Keratinocyte (primary cell): ENCODE data around the gene VDAC2. TPM values are rescaled to one million over a fixed set of nuclear protein-coding genes. Genes with fewer than 3 reads are reported as not detected.

Source experiments
- DNase-seq: peaks from one replicate; pipeline ENCODE4 v3.0.0-alpha.2; 2011; ENCODE audit warnings: low read depth, missing footprints, low spot score
- FAIRE-seq: peaks from 2 replicates; lab custom pipeline; 2011; peaks lifted over from hg19 to GRCh38; lab: Jason Lieb, UNC
- H2AFZ ChIP-seq: 2 replicates; pipeline ENCODE4 v1.6.0; 2012; ENCODE audit warnings: low read length, control low read depth, inconsistent platforms; ENCODE audit not compliant: control insufficient read depth
- H3K27ac ChIP-seq: 2 replicates; pipeline ENCODE4 v1.5.1; 2011; ENCODE audit warnings: low read length; ENCODE audit not compliant: control insufficient read depth, insufficient read depth
- H3K27me3 ChIP-seq: 3 replicates; pipeline ENCODE4 v1.6.0; 2011; ENCODE audit warnings: low read length; ENCODE audit not compliant: control insufficient read depth, insufficient read depth; ENCODE audit errors: extremely low read depth
- H3K36me3 ChIP-seq, 2 experiments: 2 replicates in 1 of 2; 3 replicates in 1 of 2; pipeline ENCODE4 v1.5.1; 2011; ENCODE audit warnings: low read length in 2 of 2, mild to moderate bottlenecking in 1 of 2; ENCODE audit not compliant: control insufficient read depth in 2 of 2, insufficient read depth in 2 of 2; ENCODE audit errors: extremely low read depth in 1 of 2
- H3K4me1 ChIP-seq: 3 replicates; pipeline ENCODE4 v1.5.1; 2011; ENCODE audit warnings: low read length; ENCODE audit not compliant: control insufficient read depth, insufficient read depth; ENCODE audit errors: extremely low read depth
- H3K4me2 ChIP-seq: 3 replicates; pipeline ENCODE4 v1.6.0; 2011; ENCODE audit warnings: low read depth, low read length; ENCODE audit not compliant: control insufficient read depth, insufficient read depth; ENCODE audit errors: extremely low read depth
- H3K4me3 ChIP-seq, 3 experiments: fragments of 200-600 bp in 1 of 3; sonication (generic) in 1 of 3; 2 replicates in 2 of 3; 3 replicates in 1 of 3; pipeline ENCODE4 v1.5.1; 2011 to 2016; ENCODE audit warnings: low read length in 3 of 3, mild to moderate bottlenecking in 3 of 3, control low read depth in 2 of 3, inconsistent platforms in 1 of 3, low read depth in 1 of 3, mixed read lengths in 1 of 3, mixed run types in 1 of 3, moderate library complexity in 1 of 3; ENCODE audit not compliant: control insufficient read depth in 2 of 3, insufficient read depth in 2 of 3; ENCODE audit errors: extremely low read depth in 1 of 3
- H3K79me2 ChIP-seq: 2 replicates; pipeline ENCODE4 v1.6.0; 2012; ENCODE audit warnings: low read length; ENCODE audit not compliant: control insufficient read depth, insufficient read depth
- H3K9ac ChIP-seq: 3 replicates; pipeline ENCODE4 v1.6.0; 2011; ENCODE audit warnings: low read length; ENCODE audit not compliant: control insufficient read depth, insufficient read depth; ENCODE audit errors: extremely low read depth
- H3K9me1 ChIP-seq: 3 replicates; pipeline ENCODE4 v1.6.0; 2011; ENCODE audit warnings: low read length; ENCODE audit not compliant: control insufficient read depth, insufficient read depth; ENCODE audit errors: extremely low read depth
- H3K9me3 ChIP-seq: 2 replicates; pipeline ENCODE4 v1.5.1; 2012; ENCODE audit warnings: low read depth, low read length; ENCODE audit not compliant: control insufficient read depth
- H4K20me1 ChIP-seq: 3 replicates; pipeline ENCODE4 v1.6.0; 2011; ENCODE audit warnings: low read length; ENCODE audit not compliant: control insufficient read depth, insufficient read depth; ENCODE audit errors: extremely low read depth
- CTCF ChIP-seq, 3 experiments: IDR thresholded peaks in 1 of 3; conservative IDR thresholded peaks in 1 of 3; optimal IDR thresholded peaks in 1 of 3; 2 replicates in 2 of 3; 3 replicates in 1 of 3; pipeline versions ENCODE3 to v1.5.1; 2011; ENCODE audit warnings: low read length in 3 of 3, mild to moderate bottlenecking in 3 of 3, moderate library complexity in 2 of 3, control low read depth in 1 of 3, inconsistent platforms in 1 of 3; ENCODE audit not compliant: insufficient read depth in 2 of 3; ENCODE audit errors: extremely low read depth in 1 of 3
- EZH2 ChIP-seq: IDR thresholded peaks from one replicate; pipeline ENCODE4 v1.6.1; 2012; ENCODE audit warnings: inconsistent platforms, mild to moderate bottlenecking, low read length, moderate library complexity
- dilution Hi-C: fragments of 300-500 bp; cut with MboI; formaldehyde crosslinking; loops from one replicate; pipeline ENCODE4 v1.7.0; 2020; ENCODE audit warnings: low sequenced_read_pairs; ENCODE audit not compliant: extremely low pct_ligation_motif_present
- polyA plus RNA-seq, 5 experiments: library from polyadenylated mRNA; depleted of rRNA in 3 of 5; stranded (reverse) in 3 of 5; stranded (forward) in 1 of 5; unstranded in 1 of 5; fragments of >200 nt; gene quantifications; 1 replicate in 1 of 5; 2 replicates in 3 of 5; 3 replicates in 1 of 5; pipeline versions ENCODE4 v1.2.1 to v1.2.3, GENCODE V29; 2011 to 2012; ENCODE audit warnings: missing spikeins in 2 of 5, low read depth in 1 of 5, low replicate concordance in 1 of 5

VDAC2 gene
- polyA plus RNA-seq, 1 donor (not counting 4 experiments of a cell fraction or from before 2014, with no cell fraction given), result 152 TPM

DNA sequence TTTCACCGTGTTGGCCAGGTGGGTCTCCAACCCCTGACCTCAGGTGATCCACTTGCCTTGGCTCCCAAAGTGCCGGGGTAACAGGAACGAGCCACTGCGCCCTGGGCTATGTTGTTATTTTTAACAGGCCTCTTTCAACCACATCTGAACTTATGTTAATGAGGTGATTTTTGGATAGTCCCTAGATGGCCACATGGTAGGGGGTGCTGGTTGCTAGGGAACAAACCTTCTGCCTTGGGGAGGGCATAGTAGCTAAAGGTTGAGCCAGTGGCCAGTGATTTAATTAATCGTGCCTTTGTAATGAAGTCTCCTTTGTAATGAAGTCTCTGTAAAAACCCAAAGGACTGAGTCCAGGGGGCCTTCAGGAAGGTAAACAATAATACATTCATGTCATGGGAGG lies 16.1 kb downstream of the VDAC2 start:
- Histone ChIP-seq H3K36me3 (peaks cover 14 to 42% of the 10 kb centered on the region in 2 experiments), H3K27ac (peak overlapping the region; percentile 81), H3K9me1 (peaks cover 5% of the 10 kb centered on the region), H3K9ac (peak overlapping the region; percentile 62), H3K4me2 (peak overlapping the region; percentile 59), H4K20me1 (peaks cover 53% of the 10 kb centered on the region), H3K4me1 (peaks cover 59% of the 10 kb centered on the region), H3K27me3 (no peaks in the 10 kb centered on the region), H3K9me3 (no peaks in the 10 kb centered on the region), H2AFZ (no peak overlapping the region), H3K4me3 (no peak overlapping the region), H3K79me2 (peaks cover 72% of the 10 kb centered on the region)
- FAIRE-seq (no peak), DNase-seq (no peak)
- TF ChIP-seq CTCF (optimal IDR thresholded peaks at IDR 0.05 in 1 of 3, IDR thresholded peaks at IDR 0.05 in 1 of 3, conservative IDR thresholded peaks at IDR 0.05 in 1 of 3; ENCODE audit: extremely low read depth in 1 of 3, insufficient read depth in 2 of 3, low read length in 3 of 3) (no peak), EZH2 (no peak)
- dilution Hi-C loops, result no loop called here

DNA sequence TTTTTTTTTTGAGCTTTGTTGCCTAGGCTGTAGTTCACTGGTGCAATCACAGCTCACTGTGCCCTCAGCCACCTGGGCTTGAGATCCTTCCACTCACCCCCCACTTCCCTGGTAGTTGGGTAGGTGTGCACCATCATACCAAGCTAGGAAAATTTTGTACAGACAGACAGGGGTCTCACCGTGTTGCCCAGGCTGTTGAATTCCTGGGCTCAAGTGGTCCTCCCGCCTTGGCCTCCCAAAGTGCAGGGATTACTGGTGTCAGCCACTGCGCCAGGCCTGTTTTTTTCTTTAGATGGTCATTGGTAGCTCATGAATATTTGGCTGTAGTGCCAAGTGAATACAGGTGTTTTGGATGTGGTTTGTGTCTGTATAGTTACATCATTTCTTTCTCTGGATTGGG lies 17.7 kb downstream of the VDAC2 start:
- DNase-seq (no peak), FAIRE-seq (no peak)
- H3K27ac ChIP-seq, result no peak overlapping the region
- no peaks in the 10 kb centered on the region for H3K27me3 ChIP-seq
- H3K79me2 ChIP-seq, result peaks cover 58% of the 10 kb centered on the region
- H3K4me2 ChIP-seq, result no peak overlapping the region
- peaks cover 3% of the 10 kb centered on the region for H3K9me1 ChIP-seq
- no peak overlapping the region for H2AFZ ChIP-seq
- H3K4me3 ChIP-seq, result no peak overlapping the region
- H3K9ac ChIP-seq, result no peak overlapping the region
- TF ChIP-seq CTCF (optimal IDR thresholded peaks at IDR 0.05 in 1 of 3, IDR thresholded peaks at IDR 0.05 in 1 of 3, conservative IDR thresholded peaks at IDR 0.05 in 1 of 3; ENCODE audit: extremely low read depth in 1 of 3, insufficient read depth in 2 of 3, low read length in 3 of 3) (no peak), EZH2 (no peak)
- H3K4me1 ChIP-seq, result peaks cover 55% of the 10 kb centered on the region
- peaks cover 25 to 48% of the 10 kb centered on the region in 2 experiments for H3K36me3 ChIP-seq
- dilution Hi-C loops, result no loop called here
- peaks cover 51% of the 10 kb centered on the region for H4K20me1 ChIP-seq
- H3K9me3 ChIP-seq, result no peaks in the 10 kb centered on the region
